ENCODE measurements around the gene KRT86.

DNA sequence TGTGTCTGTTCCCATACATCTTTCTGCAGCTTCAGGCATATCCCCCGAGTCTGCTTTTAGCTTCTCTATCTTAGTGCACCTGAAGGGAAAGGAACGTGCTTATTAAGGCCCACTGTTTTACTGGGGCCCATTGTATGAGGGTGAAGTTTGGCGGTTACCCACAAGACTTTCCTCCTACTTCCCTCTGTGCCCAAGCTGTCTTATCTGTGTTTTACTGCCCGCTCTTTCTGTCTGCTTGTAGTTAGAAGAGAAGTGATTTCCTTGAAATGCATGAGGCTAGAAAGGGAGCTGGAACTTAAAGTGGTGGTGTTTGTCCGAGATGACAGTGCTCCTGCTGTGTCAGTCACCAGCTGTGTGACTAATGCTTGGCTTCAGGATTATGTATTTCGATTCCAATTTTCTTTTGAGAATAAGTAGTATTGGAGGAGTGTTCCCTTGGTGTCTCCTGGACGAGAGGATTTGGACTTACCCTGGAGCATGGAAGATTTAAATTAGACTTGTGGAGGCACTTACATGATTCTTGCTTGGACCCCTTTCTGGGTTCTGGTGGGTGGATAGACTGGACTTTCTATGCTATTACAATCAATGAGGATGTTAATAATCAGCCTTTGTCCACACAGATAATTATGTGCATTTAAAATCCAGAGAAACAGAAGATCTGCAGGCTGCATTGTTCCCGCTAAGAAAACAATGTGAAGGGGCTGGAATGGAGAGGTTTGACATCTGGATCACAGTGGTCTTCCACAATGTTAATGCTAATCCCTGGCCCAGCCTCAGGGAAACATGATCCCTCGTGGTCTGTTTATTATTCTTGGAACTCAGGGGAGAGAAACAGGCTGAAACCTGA lies 13.9 kb upstream of the KRT86 start:
- TF ChIP-seq, protein P1, sequence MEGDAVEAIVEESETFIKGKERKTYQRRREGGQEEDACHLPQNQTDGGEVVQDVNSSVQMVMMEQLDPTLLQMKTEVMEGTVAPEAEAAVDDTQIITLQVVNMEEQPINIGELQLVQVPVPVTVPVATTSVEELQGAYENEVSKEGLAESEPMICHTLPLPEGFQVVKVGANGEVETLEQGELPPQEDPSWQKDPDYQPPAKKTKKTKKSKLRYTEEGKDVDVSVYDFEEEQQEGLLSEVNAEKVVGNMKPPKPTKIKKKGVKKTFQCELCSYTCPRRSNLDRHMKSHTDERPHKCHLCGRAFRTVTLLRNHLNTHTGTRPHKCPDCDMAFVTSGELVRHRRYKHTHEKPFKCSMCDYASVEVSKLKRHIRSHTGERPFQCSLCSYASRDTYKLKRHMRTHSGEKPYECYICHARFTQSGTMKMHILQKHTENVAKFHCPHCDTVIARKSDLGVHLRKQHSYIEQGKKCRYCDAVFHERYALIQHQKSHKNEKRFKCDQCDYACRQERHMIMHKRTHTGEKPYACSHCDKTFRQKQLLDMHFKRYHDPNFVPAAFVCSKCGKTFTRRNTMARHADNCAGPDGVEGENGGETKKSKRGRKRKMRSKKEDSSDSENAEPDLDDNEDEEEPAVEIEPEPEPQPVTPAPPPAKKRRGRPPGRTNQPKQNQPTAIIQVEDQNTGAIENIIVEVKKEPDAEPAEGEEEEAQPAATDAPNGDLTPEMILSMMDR (IDR thresholded peaks at IDR 0.05; ENCODE audit: low read depth, low read length), result no peak
- no peak for TF ChIP-seq MAX (IDR thresholded peaks at IDR 0.05; ENCODE audit: low read depth, low read length)
- TF ChIP-seq POLR2A (IDR thresholded peaks at IDR 0.05; ENCODE audit: extremely low read depth, insufficient read length), result no peak

Data from NB4 (cell line).